Measurements from ENCODE around the gene SYNGR3. TPM values are rescaled to one million over a fixed set of nuclear protein-coding genes. Genes with fewer than 3 reads are reported as not detected.

Gene SYNGR3
- total RNA-seq, 1 experiment from 2014 or later, result 15.2 TPM

GRCh38 chr16:1958715-1959268, 31.0 kb upstream of the SYNGR3 start:
- Histone ChIP-seq H3K4me3 (ENCODE audit: low read depth in 2 of 2, low read length in 2 of 2) (peak overlapping the region; percentile 75 to 80), H3K27ac (ENCODE audit: low read length) (peak overlapping the region; percentile 83), H3K9me3 (ENCODE audit: control insufficient read depth, insufficient read depth, low read depth, low read length) (no peaks in the 10 kb centered on the region), H3K4me1 (ENCODE audit: control insufficient read depth, insufficient read depth, low read length) (peaks cover 12% of the 10 kb centered on the region), H3K27me3 (ENCODE audit: control insufficient read depth, insufficient read depth, low read length) (no peaks in the 10 kb centered on the region), H3K36me3 (ENCODE audit: control insufficient read depth, insufficient read depth, low read length) (peaks cover 3% of the 10 kb centered on the region)
- ChIA-PET CTCF (no interaction called here), POLR2A (no interaction called here)
- no TSS peak for BruUV-seq (replicated peaks)
- no peak for TF ChIP-seq SIN3A (IDR thresholded peaks at IDR 0.05; ENCODE audit: borderline replicate concordance, insufficient read depth, low read depth, low read length)
- TF ChIP-seq TCF7L2 (IDR thresholded peaks at IDR 0.05; ENCODE audit: low read depth, low read length), result no peak
- TF ChIP-seq POLR2AphosphoS5 (IDR thresholded peaks at IDR 0.05; ENCODE audit: low read depth, low read length), result no peak
- TF ChIP-seq REST (IDR thresholded peaks at IDR 0.05; ENCODE audit: insufficient read depth in 1 of 2, low read depth in 2 of 2, low read length in 1 of 2), result no peak
- TF ChIP-seq CTCF (IDR thresholded peaks at IDR 0.05), result no peak
- ATAC-seq, result peak; percentile 4
- in situ Hi-C loops (cut with HindIII; ENCODE audit: low pct_unique_long_range_greater_than_20kb, low sequenced_read_pairs) (no loop called here), intact Hi-C loops (cut with micrococcal nuclease; ENCODE audit: unreplicated experiment) (no loop called here)
- no peak for DNase-seq (ENCODE audit: low read depth, low spot score)

GRCh38 chr16:1959269-1960039, 30.3 kb upstream of the SYNGR3 start, which contains the start of gene NDUFB10:
TSS of gene NDUFB10 (plus strand) at chr16:1959538. CDS start at chr16:1959625, 87 bp downstream.
- no TSS peak for BruUV-seq (replicated peaks)
- peak; percentile 86 for ATAC-seq
- peak within 1 kb of the TSS; percentile 75 to 80 for H3K4me3 ChIP-seq (ENCODE audit: low read depth in 2 of 2, low read length in 2 of 2)
- H3K27ac ChIP-seq (ENCODE audit: low read length), result peak within 1 kb of the TSS; percentile 83
- no peaks in the 10 kb centered on the region for H3K9me3 ChIP-seq (ENCODE audit: control insufficient read depth, insufficient read depth, low read depth, low read length)
- intact Hi-C loops (cut with micrococcal nuclease; ENCODE audit: unreplicated experiment) (no loop called here), in situ Hi-C loops (cut with HindIII; ENCODE audit: low pct_unique_long_range_greater_than_20kb, low sequenced_read_pairs) (no loop called here)
- CTCF ChIA-PET, result no interaction called here
- H3K27me3 ChIP-seq (ENCODE audit: control insufficient read depth, insufficient read depth, low read length), result no peaks in the 10 kb centered on the region
- TF ChIP-seq SIN3A (IDR thresholded peaks at IDR 0.05; ENCODE audit: borderline replicate concordance, insufficient read depth, low read depth, low read length) (peak; percentile 89; the same call in 1 of the 2 replicates), CTCF (IDR thresholded peaks at IDR 0.05) (peak; percentile 96), POLR2AphosphoS5 (IDR thresholded peaks at IDR 0.05; ENCODE audit: low read depth, low read length) (peak; percentile 85), TCF7L2 (IDR thresholded peaks at IDR 0.05; ENCODE audit: low read depth, low read length) (peak; percentile 44; the same call in 1 of the 2 replicates), REST (IDR thresholded peaks at IDR 0.05; ENCODE audit: insufficient read depth in 1 of 2, low read depth in 2 of 2, low read length in 1 of 2) (no peak)
- peaks cover 8% of the 10 kb centered on the region for H3K36me3 ChIP-seq (ENCODE audit: control insufficient read depth, insufficient read depth, low read length)
- H3K4me1 ChIP-seq (ENCODE audit: control insufficient read depth, insufficient read depth, low read length), result peaks cover 12% of the 10 kb centered on the region
- DNase-seq (ENCODE audit: low read depth, low spot score), result no peak
- POLR2A ChIA-PET, result no interaction called here
